GM19372 (cell line): Measurements from ENCODE around the gene ANO10.
"Not testable (repeated sequence)": the region's sequence is repeated elsewhere in the genome, so short reads cannot be mapped to it uniquely, and the experiment has no call there.

ENCODE experiments used
- ATAC-seq: cut with Tn5 transposase; IDR thresholded peaks from one replicate; pipeline ENCODE4 v1.9.1; 2021; ENCODE audit warnings: mild to moderate bottlenecking, low read depth, moderate library complexity; ENCODE audit not compliant: unreplicated experiment

The ANO10 gene

DNA sequence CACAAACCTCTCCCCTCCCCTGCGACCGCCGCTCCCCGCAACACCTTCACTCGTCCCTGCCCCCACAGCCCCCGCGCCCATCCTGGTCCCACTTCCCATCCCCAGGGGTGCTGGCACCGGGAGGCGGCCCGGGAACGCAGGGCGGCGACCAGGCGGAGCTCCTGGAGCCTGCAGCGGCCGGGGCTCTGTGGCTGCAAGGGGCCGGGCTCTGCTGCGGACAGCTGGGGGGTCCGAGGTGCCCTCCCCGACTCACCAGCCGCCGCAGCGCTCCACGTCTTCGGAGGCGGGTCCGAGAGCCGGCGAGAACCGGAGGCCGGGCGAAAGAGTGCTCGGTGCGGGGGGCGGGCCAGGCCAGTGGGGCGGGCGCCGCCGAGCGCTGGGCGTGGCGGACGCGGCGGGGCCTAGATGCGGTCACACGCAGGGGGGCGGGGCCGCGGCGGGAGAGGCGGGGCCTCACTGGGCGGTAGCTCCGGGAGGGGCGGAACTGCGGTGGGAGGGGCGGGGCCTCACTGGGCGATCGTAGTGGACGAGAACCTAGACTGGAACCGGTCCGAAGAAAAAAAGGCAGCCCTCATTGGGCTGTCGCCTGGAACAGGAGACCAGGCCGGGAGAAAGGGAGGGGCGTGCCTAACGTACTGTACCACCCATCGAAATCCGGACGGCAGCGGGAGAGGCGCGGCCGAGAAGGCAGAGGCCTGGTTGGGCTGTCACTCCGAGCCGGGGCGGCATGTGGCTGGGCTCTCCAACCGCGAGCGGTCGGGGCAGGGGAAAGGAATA lies at the start of gene ANO10:
Gene ANO10, minus strand, starts transcription at position 356 of the 777 bp plus-strand sequence. CDS start 16,159 bp downstream, outside the sequence.
- peak; percentile 86 for ATAC-seq

GRCh38 chr3:43670635-43671522 lies 49.1 kb upstream of the ANO10 start:
- no peak for ATAC-seq

GRCh38 chr3:43665011-43665410 lies 43.2 kb upstream of the ANO10 start:
- not testable (repeated sequence) for ATAC-seq

GRCh38 chr3:43661376-43661775 lies 39.6 kb upstream of the ANO10 start:
- ATAC-seq = not testable (repeated sequence)

DNA sequence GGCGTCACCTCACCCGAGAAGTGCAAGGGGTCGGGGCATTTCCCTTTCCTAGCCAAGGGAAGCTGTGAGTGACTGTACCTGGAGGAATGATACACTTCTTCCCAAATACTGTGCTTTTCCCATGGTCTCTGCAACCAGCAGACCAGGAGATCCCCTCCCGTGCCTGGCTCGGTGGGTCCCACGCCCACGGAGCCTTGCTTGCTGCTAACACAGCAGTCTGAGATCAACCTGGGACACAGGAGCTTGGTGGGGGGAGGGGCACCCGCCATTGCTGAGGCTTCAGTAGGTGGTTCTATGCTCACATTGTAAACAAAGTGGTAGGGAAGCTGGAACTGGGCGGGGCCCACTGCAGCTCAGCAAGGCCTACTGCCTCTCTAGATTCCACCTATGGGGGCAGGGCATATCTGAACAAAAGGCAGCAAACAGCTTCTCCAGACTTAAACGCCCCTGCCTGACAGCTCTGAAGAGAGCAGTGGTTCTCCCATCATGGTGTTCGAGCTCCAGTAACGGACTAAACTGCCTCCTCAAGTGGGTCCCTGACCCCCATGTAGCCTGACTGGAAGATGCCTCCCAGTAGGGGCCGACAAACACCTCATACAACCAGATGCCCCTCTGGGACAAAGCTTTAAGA lies 37.6 kb upstream of the ANO10 start:
- ATAC-seq = no peak

- not testable (repeated sequence) for ATAC-seq
Observed at GRCh38 chr3:43656390-43656789, 34.6 kb upstream of the ANO10 start.

DNA sequence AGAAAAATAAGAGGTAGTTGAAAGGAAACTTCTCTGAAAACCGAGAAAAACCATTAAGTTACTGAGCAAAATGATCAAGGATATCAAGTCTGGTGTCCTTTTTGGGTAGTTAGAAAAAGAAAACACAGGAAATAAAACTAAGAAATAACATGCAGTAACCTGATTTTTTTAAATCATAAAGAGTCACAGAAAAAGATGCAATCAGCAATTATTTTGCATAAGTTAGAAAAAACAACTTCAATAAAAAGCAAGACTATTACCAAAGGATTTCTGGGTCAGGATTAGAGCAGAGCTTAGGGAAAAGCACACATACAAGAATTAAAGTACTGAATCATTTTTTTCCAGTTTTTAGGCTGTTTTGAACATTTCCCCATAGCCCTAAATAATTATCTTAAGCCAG lies 28.5 kb upstream of the ANO10 start:
- ATAC-seq = no peak

DNA sequence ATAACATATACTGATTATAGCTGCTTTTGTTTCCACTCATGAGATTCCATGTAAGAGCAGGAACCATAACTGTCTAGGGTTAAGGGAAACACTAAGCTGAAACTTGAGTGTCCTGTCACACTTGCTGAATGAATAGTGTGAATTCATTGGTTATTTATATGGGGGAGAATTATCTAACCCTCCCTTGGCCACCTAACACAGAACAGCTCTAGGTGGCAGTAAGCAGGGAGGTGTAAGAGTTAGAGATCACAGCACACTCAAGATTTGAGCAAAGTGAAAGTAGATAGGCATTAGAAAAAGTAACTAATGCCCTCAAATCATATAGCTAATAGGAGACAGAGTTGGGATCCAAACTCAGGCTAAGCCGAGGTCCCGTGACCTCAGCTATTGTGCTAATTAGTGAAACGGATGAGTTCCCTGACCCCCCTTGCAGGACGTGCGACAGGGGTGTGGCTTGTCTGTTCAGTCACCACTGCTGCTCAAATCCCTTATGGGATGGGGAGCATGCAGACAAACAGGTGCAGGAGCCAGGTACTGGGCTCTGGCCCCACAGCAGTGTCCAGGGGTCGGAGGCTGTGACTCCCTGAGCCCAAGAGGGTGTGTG lies 27.7 kb upstream of the ANO10 start:
- no peak for ATAC-seq

GRCh38 chr3:43648957-43649356 lies 27.1 kb upstream of the ANO10 start:
- no peak for ATAC-seq

- ATAC-seq = no peak
Observed at GRCh38 chr3:43647331-43648166, 25.7 kb upstream of the ANO10 start.

- ATAC-seq = no peak
Observed at GRCh38 chr3:43644443-43644842, 22.6 kb upstream of the ANO10 start.

- ATAC-seq = no peak
Observed at GRCh38 chr3:43641306-43642114, 19.7 kb upstream of the ANO10 start.

DNA sequence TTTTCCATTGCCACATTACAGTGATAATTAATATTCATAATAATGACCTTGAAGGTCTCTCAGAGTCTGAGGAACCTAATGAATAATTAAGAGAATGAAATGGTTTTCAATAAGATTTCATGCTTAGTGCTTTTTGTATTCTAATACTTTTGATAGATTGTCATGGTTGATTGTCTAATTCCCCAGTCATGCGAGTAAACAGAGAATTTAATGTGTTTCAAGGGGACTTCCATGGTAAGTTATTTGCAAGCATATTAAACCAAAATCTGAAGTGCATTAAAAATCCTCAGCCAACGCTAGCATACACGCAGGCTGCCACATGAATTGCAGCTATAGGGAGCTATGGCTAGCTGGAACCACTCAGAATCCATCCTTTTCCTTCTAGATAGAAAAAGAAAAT lies 18.9 kb upstream of the ANO10 start:
- ATAC-seq = no peak

GRCh38 chr3:43638594-43639447 lies 17.0 kb upstream of the ANO10 start:
- peak; percentile 60 for ATAC-seq

DNA sequence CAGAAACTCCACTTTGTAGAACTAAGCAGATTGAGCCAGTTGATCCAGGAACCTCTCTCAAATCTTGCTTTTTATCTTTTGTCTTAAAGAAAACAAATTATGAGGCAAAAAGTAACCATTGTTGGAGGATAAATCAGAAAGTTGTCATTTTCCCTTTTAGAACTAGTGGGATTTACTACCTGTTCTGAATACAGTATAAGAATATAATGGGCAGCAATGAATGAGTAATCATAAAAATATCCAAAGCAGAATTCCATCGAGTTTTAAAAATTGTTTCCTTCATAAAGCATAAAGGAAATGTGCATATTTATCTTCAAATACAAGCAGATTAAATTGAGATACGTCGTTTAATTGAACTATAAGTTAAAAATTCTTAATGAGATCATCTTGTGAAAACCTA lies 15.9 kb upstream of the ANO10 start:
- ATAC-seq = no peak

- ATAC-seq = no peak
Observed at GRCh38 chr3:43632986-43633385, 11.2 kb upstream of the ANO10 start.

GRCh38 chr3:43632269-43632733 lies 10.5 kb upstream of the ANO10 start:
- ATAC-seq = no peak

GRCh38 chr3:43629741-43630140 lies 7.9 kb upstream of the ANO10 start:
- no peak for ATAC-seq
